Skeletal muscle cell (primary cell): ENCODE measurements around the gene CFAP251.
"Not testable (repeated sequence)": the region's sequence is repeated elsewhere in the genome, so short reads cannot be mapped to it uniquely, and the experiment has no call there.

Source experiments
- DNase-seq: peaks from one replicate; pipeline ENCODE4 v3.0.0-alpha.2; 2010; ENCODE audit warnings: low read depth
- H3K4me3 ChIP-seq: 2 replicates; pipeline ENCODE4 v1.5.1; 2011; ENCODE audit warnings: low read depth, mild to moderate bottlenecking, control low read depth, low read length, moderate library complexity

Gene CFAP251

GRCh38 chr12:122040579-122041386 is 122.4 kb downstream of the CFAP251 start:
- no peak overlapping the region for H3K4me3 ChIP-seq
- DNase-seq, result no peak

GRCh38 chr12:122041458-122041857 is 123.1 kb downstream of the CFAP251 start:
- H3K4me3 ChIP-seq, DNase-seq: not testable (repeated sequence)

- DNase-seq, result no peak
Measured at GRCh38 chr12:122042910-122043309, 124.5 kb downstream of the CFAP251 start.

GRCh38 chr12:122043476-122043875 is 125.1 kb downstream of the CFAP251 start:
- H3K4me3 ChIP-seq, result no peak overlapping the region
- DNase-seq, result no peak

More at GRCh38 chr12:122042910-122043309, 124.5 kb downstream of the CFAP251 start:
- no peak overlapping the region for H3K4me3 ChIP-seq

- no peak for DNase-seq
- H3K4me3 ChIP-seq, result no peak overlapping the region
Measured at GRCh38 chr12:122045262-122045661, 126.9 kb downstream of the CFAP251 start.

GRCh38 chr12:122046145-122046544 is 127.8 kb downstream of the CFAP251 start:
- no peak overlapping the region for H3K4me3 ChIP-seq
- DNase-seq, result no peak

GRCh38 chr12:122048151-122048550 is 129.8 kb downstream of the CFAP251 start:
- no peak overlapping the region for H3K4me3 ChIP-seq
- DNase-seq, result no peak

GRCh38 chr12:122049827-122050226 is 131.4 kb downstream of the CFAP251 start:
- no peak for DNase-seq

GRCh38 chr12:122050706-122051105 is 132.3 kb downstream of the CFAP251 start:
- DNase-seq, result no peak
- H3K4me3 ChIP-seq, result no peak overlapping the region

More at GRCh38 chr12:122049827-122050226, 131.4 kb downstream of the CFAP251 start:
- H3K4me3 ChIP-seq, result no peak overlapping the region

GRCh38 chr12:122051231-122051876 is 133.0 kb downstream of the CFAP251 start:
- H3K4me3 ChIP-seq, result no peak overlapping the region
- no peak for DNase-seq

- no peak overlapping the region for H3K4me3 ChIP-seq
- DNase-seq, result no peak
Measured at GRCh38 chr12:122052285-122052684, 133.9 kb downstream of the CFAP251 start.
